Posterior vena cava (tissue), 2 donors: ENCODE results near the gene POMC. TPM values are rescaled to one million over a fixed set of nuclear protein-coding genes. Genes with fewer than 3 reads are reported as not detected.
"Not testable (repeated sequence)": the region's sequence is repeated elsewhere in the genome, so short reads cannot be mapped to it uniquely, and the experiment has no call there.

Experiments
- DNase-seq: peaks from one replicate; pipeline ENCODE4 v3.0.0-alpha.2; 2020; ENCODE audit warnings: low spot score
- intact Hi-C, 2 donors: fragments of 100-400 bp; cut with DNase I; formaldehyde crosslinking; loops; one replicate each; pipeline versions ENCODE4 v1.14.1 to v1.14.2; 2022 to 2023
- total RNA-seq, 2 donors: library from RNA; stranded (reverse); fragmentation: NEBNext Ultra II Directional; extraction: Animal tissue kit (Norgen Biotek cat#: 25700); gene quantifications; one replicate each; pipeline ENCODE4 v1.2.1, GENCODE V29; 2021
- donor health status: DM: yes; HTN: yes; CAD: no.
- donor health status: DM: yes; HTN: yes; CAD: no.

The POMC gene
- total RNA-seq, 2 donors from 2014 or later = 1.9 to 2.2 TPM

DNA sequence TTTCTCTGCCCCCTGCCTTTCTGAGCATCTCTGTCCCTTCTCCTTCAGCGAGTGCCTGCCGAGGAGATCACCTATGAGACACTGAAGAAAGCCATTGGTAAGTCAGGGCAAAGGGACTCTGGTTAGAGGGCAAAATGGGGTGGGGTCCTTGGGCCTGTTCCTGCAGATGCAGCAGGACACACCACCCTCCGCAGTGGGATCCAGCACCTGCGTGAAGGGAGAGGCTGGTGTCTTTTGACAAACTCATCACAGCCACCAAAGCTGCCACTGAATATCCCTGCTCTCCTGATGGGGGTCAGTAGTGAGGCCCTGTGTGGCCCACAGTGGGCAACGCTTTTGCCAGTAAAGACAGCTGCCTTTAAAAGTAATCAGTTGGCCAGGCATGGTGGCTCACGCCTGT is 18.7 kb downstream of the POMC start:
- intact Hi-C loops = no loop called here
- no peak for DNase-seq

DNA sequence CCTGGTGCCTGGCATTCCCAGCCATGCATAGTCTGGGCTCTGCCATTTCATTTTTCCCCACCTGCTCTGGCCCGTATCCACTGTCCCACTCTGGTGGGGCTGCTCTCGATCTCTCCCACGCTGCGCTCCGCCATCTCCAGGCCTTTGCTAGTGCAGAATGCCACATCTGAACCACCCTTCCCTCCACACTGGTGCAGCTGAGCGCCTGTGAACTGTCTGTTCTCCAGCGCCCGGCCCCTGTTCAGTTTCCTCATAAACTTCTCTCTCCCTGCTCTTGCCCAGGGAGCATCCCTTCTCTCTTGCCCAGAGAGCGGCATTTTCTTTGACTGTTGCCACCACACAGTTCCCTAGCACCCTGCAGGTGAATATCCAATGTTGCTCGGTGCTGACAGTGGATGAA is 21.5 kb downstream of the POMC start:
- no peak for DNase-seq
- intact Hi-C loops = no loop called here

DNA sequence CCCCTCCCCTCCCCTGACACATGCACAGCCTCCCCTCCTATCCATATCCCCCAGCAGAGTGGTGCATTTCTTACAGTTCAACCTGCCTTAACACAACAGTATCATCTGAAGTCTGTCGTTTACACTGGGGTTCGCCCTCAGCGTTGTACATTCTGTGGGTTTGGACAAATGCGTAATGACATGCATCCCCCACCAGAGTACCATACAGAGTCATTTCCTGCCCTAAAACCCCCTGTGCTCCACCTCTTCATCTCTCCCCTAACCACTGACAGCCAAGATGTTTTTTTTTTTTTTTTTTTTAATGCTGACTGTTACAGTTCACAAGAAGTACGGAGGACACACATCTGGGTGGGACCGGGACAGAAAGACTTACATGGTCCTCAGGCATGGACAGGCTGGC is 22.6 kb downstream of the POMC start:
- DNase-seq = no peak
- intact Hi-C loops = no loop called here

DNA sequence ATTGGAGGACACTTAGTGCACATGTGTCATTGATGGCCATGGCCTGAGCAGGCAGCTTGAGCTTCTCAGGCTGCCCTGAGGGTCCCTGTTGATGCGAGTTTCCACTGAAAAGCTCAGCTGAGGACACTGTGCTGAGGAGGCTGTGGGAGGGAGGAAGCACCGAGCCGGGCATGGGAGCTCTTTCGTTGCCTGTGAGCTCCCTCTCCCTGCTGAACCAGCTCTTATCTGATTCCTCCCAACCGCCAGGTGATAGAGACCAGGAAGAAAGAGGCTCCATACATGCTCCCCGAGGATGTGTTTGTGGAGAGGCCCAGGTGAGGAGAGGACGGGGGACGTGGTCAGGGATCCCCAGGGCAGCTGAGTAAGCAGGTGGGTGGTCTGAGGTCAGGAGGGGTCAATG is 27.3 kb downstream of the POMC start:
- intact Hi-C loops = no loop called here
- no peak for DNase-seq

DNA sequence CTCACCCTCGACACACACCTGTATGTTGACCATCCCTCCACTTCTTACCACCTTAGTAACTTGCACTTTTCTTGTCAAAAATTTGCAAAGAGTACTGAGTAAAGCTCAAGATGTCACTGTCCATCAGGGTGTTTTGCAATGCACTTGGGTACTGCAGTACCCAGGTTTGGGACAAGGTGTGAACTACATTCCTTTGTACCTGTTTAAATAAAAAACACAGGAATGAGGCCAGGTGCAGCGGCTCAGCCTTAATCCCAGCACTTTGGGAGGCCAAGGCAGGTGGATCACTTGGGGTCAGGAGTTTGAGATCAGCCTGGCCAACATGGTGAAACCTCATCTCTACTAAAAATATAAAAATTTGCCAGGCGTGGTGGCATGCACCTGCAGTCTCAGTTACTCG is 27.8 kb downstream of the POMC start:
- intact Hi-C loops, DNase-seq: not testable (repeated sequence)

DNA sequence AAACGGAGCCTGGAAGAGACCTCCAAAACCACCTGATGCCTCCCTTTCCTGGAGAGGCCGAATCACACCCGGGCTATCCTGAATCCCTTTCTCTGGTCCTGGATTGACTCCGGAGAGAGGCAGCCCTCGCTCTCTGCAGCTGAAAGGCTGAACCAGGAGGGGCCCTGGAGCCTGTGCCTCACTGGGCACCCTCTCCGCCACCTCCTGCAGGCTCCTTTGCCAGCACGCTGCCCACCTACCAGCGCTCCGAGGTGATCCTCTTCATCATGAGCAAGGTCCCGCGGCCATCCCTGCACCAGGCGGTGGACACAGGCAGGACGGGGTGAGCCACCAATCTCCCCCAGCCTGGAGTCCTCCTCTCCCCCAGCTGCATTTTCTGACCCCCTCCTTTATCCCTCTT is 35.7 kb downstream of the POMC start:
- DNase-seq = no peak
- intact Hi-C loops = no loop called here

DNA sequence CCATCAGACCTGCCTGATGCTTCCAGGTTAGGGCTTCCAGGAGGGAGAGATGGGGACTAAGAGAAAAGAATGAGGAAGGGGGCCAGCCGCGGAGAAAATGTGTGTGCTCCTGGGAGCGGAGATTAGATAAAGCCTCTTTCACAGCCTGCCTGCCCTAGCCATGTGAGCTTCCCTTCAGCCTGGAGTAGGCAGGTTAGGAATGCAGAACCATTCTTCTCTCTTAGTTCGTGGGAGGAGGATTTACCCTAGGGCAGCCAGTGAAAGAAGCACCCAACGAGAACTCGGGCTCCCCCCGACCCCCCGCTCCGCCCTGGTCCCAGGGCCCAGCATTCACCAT is 36.1 kb downstream of the POMC start:
- DNase-seq = no peak
- intact Hi-C loops = no loop called here

DNA sequence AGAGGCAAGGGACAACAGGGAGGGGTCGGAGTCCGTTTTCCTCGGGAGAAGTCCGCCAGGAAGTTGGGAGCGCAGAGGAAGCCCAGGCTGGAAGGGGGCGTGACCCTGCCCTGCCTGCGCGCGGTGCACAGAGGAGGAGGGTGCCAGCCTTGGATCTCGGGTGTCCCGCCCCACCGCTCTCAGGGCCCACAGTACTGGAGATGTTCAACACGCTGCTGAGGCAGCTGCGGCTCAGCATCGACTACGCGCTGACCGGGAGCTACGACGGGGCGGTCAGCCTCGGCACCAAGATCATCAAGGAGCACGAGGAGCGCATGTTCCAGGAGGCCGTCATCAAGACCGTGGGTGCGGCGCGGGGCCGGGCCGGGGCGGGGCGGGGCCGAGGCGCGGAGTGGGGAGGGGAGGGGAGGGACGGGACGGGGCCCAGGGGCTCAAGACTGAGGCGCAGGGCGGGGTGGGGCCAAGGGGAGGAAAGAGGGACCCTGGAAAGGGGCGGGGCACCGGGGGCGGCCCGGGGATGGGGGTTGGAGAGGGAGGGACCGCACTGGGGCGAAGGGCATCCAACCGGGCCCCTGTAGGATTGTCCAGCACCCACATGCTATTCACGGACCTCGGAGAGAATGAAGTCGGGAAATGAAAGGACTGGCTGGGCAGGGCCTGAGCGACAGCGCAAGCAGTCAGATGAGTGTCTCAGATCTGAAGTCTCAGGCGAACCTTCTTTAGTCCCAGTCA is 36.6 kb downstream of the POMC start:
- intact Hi-C loops = loop anchor here in 1 of 2 donors (2.0 kb wide), 1 partner anchor 157 kb away; no protein-coding TSS in a partner anchor

DNA sequence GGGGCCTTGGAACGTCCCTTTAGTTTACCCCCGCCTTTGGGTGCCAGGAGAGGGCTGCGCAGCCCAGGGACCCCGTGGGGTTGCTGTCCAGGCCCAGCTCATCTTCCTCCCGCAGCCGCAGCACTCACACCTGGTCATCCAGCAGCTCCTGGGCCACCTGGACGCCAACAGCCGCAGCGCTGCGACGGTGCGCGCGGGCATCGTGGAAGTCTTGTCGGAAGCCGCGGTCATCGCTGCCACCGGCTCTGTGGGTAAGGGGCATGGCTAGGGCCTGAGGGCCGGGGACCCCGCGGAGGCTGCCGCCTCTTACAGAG is 37.2 kb downstream of the POMC start:
- DNase-seq = no peak
- intact Hi-C loops = loop anchor here in 1 of 2 donors (2.0 kb wide), 1 partner anchor 156 kb away; no protein-coding TSS in a partner anchor

More for the DNA sequence above, 36.6 kb downstream of the POMC start:
- no peak for DNase-seq

DNA sequence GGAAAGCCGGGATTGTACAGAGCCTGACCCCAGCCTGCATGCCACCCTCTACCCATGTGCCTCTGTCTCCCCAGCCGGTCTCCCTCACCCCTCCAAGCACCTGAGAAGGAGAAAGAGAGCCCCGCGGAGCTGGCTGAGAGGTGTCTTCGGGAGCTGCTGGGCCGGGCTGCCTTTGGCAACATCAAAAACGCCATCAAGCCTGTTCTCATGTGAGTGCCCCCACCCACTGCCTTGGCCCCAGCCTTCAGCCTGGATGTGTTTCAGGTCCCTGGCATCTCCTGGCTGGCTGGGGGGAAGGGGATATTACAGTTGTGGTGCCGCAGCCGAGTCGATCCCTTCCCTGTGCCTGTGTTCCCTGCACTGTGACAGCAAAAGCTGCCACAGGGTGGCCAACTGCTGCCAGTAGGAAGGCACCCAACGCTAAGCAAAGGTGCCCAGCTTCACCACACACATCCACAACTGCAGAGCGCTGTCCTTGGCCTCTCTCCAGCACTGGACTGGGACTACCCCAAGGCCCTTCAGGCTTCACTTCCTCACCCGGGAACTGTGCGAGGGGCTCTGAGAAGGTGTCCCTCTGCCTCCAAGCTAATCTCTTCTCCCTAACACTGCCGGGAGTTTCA is 38.4 kb downstream of the POMC start:
- no peak for DNase-seq
- intact Hi-C loops = loop anchor here (1.0 to 2.0 kb wide), 2 partner anchors 155 kb away; no protein-coding TSS in a partner anchor

DNA sequence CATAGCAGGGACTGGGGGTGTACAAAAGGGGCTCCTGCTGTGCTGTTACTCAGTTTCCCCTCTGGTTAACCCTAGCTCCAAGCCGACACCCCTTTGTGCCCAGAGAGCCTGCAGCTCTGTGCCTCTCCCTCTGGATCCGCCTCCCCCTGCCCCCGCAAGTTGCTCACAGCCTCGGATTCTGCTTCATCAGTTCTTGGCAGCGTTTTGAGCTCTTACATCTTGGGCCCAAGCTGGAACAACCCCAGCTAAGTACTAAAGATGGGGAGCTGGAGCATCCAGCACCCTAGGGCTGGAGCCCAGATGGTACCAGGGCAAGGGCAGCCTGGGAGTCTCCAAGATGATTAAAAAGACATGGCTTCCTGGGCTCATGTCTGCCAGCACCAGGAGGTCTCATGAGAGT is 40.7 kb downstream of the POMC start:
- intact Hi-C loops = no loop called here
- DNase-seq = no peak

DNA sequence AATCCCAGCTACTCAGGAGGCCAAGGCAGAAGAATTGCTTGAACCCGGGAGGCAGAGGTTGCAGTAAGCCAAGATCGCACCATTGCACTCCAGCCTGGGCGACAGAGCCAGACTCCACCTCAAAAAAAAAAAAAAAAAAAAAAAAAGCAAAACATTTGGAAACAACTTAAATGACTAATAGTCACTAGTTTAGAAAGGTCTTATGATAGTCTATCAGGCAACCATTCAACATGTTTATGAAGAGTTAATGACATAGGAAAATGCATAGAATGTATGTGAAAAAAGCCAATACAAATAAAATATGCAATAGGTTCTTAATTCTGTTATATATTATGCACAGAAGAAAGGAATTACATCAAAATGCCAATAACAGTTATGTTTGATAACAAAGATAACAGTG is 41.3 kb downstream of the POMC start:
- DNase-seq, intact Hi-C loops: not testable (repeated sequence)

DNA sequence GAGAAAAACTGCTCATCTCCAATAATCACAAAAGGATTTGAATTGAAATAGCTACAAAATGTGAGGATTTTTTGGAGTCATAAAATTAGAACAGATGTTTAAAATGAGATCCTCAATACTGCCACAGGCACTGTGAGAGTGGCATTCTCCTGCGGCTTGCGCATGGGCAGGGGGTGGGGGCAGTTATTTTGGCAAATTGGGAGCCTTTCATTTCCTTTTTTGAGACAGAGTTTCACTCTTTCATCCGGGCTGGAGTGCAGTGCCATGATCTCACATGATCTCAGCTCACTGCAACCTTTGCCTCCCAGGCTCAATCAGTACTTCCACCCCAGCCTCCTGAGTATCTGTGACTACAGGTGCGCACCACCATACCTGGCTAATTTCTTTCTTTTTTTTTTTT is 42.4 kb downstream of the POMC start:
- DNase-seq = no peak
- intact Hi-C loops = no loop called here

DNA sequence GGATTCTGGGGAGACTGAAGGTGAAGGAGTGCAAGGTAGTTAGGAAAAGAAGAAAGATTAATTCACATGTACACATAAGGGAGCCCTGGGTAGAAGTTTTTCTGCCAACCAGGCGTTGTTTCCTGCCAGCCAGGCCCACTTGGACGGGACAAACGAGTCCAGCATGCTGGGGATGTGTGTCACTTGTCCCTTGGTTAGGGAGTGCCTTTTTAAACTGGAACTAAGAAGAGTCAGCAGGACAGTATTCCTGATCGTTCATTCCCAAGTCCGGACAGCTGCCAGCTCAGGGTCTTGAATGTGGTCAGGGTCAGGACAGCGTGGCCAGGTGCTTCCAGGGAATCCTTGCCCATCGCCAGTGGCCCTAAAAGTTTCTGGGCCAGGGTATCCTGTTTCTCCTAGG is 43.2 kb downstream of the POMC start:
- DNase-seq = no peak
- intact Hi-C loops = no loop called here

DNA sequence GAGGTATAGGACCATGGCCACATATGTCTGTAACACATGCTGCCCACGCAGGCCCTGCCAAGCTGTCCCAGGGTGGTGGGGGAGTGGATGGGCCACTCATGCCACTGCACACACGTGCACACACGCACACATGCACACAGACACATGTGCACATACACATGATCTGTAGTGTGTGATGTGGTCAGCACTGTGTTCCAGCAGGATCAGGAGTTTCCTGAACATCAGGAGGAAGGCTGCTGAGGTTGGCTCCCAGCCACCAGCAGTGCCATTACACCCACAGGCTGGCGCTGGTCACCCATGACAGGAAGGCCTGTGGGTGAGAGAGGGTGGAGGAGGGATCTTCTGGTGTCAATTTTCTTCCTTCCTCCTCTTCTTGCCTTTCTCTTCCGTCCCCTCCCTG is 44.7 kb downstream of the POMC start:
- DNase-seq = no peak
- intact Hi-C loops = no loop called here

DNA sequence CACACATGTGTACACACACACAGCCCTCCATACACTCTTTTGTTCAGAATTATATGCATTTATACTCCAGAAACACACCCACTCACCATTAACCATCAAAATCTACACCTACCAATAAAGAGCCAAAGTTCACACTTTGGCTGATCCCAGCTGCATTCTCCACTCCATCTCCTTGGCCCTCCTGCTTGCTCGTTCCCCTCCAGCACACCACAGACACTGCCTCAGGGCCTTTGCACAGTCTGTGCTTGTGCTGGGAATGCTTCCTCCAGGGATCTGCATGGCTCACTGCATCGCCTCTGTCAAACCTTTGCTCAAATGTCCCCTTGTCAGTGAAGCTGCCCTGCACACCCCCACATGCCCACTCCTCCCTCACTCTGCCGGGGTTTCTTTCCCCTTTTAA is 46.0 kb downstream of the POMC start:
- DNase-seq = no peak
- intact Hi-C loops = no loop called here

DNA sequence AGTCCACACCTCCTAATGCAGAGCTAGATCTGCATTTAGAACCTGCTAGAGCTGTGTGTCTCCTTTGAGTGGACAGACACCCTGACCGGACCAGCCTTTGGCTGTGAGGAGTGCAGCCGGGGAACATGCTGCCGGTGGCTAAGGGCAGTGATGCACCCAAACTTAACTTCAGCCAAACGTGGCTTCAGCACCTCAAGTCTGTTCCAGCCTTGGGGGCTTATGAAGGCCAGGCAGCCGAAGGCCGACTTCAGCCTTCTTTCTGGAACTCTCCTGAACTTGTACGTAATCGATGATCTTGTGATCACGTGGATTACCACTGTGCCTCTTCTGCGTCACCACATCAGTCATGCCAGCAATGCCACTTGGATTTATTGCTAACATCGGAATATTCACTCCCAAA is 49.1 kb downstream of the POMC start:
- no peak for DNase-seq
- intact Hi-C loops = no loop called here

DNA sequence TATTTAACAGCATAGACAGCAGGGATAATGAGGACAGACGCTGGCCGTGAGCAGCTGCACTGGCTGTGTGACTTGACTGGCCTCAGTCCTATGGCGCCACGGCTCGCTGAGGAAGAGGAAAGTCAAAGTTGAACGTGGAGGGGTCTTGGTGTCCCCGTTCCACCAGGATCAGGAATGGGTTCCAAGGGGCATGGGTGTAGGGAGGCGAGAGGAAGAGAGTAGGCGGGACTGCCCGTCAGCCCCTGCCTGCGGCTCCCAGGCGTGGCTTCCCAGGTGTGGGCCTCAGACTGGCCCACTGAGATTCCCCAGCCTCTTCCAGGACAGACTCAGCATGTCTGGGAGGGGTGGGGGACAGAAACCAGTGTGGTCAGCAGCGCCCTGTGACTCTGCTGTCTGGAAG is 51.4 kb downstream of the POMC start:
- intact Hi-C loops = no loop called here

DNA sequence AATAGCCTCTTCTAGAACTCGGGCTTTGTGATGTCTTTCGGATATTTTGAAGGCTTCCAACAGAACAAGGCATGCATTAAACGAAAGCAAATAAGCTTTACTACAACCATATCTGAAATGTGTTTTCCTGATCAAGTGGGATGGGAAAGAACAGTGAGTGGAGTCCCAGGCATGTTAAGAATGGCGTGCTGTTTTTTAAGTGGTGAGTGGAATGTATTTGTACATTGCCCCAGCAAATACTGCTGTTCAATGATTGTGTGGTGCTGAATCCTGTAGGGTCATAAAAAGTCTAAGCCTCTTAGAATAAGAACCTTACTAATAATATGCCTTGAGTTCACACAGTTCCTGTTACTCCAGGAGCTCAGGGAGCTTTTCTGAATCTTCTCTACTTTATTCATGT is 52.5 kb downstream of the POMC start:
- DNase-seq = no peak
- intact Hi-C loops = no loop called here

More for the DNA sequence above, 51.4 kb downstream of the POMC start:
- DNase-seq = no peak

DNA sequence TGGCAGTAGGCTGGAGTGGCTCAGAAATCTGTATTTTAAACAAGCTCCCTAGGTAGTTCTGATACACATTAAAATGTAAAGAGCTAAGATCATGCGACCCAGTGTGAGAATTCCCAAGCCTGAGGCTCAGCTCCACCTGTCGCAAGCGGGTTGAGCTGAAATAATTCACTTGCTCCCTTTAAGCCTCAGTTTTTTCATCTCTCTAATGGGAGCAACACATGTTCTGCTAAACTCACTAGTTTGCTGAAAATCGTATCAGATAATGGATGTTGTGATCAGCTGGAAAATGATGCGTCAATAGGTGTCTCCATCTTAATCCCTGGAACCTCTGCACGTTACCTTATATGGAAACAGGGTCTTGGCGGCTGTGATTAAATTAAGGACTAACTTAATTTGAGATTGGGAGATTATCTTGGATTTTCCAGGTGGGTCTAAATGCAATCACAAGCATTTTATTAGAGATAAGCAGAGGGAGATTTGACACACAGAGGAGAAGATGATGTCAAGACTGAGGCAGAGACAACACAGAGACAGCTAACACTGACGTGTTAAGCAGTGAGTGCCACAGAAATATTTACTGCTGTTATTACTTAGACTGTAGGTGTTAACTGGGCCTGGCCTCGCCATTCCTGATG is 53.0 kb downstream of the POMC start:
- intact Hi-C loops = no loop called here
- DNase-seq = no peak

DNA sequence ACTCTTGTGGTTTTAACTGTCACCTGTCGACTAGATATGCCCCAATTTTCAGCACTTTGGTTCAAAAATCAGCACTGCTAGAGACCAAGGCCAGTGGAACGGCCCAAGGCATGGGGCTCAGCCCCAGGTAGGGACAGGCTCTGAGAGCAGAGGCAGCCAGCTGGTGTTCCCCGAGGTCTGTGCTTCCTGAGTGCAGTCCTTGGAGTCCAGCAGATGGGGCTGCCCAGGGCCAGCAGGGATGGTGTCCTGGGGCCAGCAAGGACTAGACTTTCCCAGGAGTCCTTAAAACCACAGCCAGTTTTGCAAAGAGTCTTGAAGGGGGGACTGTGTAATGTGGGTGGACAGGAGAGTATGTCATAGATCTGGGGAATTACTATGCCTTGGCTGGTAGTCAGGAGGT is 56.3 kb downstream of the POMC start:
- peak; percentile 69 for DNase-seq
- intact Hi-C loops = no loop called here
